ENCODE measurements around the gene RIN3.

GRCh38 chr14:92607251-92607650 is 93.7 kb downstream of the RIN3 start:
- TF ChIP-seq EZH2 (optimal IDR thresholded peaks at IDR 0.05; ENCODE audit: low read depth, low read length) (no peak), CTCF (IDR thresholded peaks at IDR 0.05; ENCODE audit: low read length) (no peak), EZH2phosphoT487 (IDR thresholded peaks at IDR 0.05; ENCODE audit: low read length) (no peak)
